BE2C (cell line): ENCODE measurements around the gene PRDM10.

ENCODE experiments used
- DNase-seq: peaks from one replicate; pipeline ENCODE4 v3.0.0-alpha.2; 2020
- H3K27me3 ChIP-seq: fragments of 250-450 bp; sonication (Bioruptor Pico); 2 replicates; pipeline ENCODE4 v1.5.1; 2020; ENCODE audit warnings: mild to moderate bottlenecking
- H3K36me3 ChIP-seq: fragments of 250-450 bp; sonication (Bioruptor Pico); 2 replicates; pipeline ENCODE4 v1.5.1; 2020; ENCODE audit warnings: mild to moderate bottlenecking
- H3K4me1 ChIP-seq: fragments of 250-450 bp; sonication (Bioruptor Pico); 2 replicates; pipeline ENCODE4 v1.5.1; 2020
- H3K4me3 ChIP-seq: 2 replicates; pipeline ENCODE4 v1.5.1; 2011; ENCODE audit warnings: low read depth, low read length
- H3K9me3 ChIP-seq: fragments of 250-450 bp; sonication (Bioruptor Pico); 2 replicates; pipeline ENCODE4 v1.5.1; 2020
- CTCF ChIP-seq: IDR thresholded peaks from 2 replicates; pipeline ENCODE4 v1.5.1; 2012; ENCODE audit warnings: mild to moderate bottlenecking, low read depth, low read length

The PRDM10 gene

GRCh38 chr11:129933891-129934290, 68.7 kb downstream of the PRDM10 start:
- Histone ChIP-seq H3K27me3 (no peaks in the 10 kb centered on the region), H3K36me3 (peaks cover 8% of the 10 kb centered on the region; the same call in 1 of the 2 replicates), H3K9me3 (no peaks in the 10 kb centered on the region), H3K4me1 (no peaks in the 10 kb centered on the region), H3K4me3 (no peak overlapping the region)
- DNase-seq = no peak
- no peak for TF ChIP-seq CTCF

GRCh38 chr11:129933262-129933661, 69.4 kb downstream of the PRDM10 start:
- Histone ChIP-seq H3K9me3 (no peaks in the 10 kb centered on the region), H3K36me3 (peaks cover 8% of the 10 kb centered on the region; the same call in 1 of the 2 replicates), H3K4me1 (no peaks in the 10 kb centered on the region), H3K4me3 (no peak overlapping the region), H3K27me3 (no peaks in the 10 kb centered on the region)
- no peak for TF ChIP-seq CTCF
- no peak for DNase-seq

- Histone ChIP-seq H3K4me1 (peaks cover 2% of the 10 kb centered on the region; the same call in 1 of the 2 replicates), H3K27me3 (no peaks in the 10 kb centered on the region), H3K36me3 (peaks cover 8% of the 10 kb centered on the region; the same call in 1 of the 2 replicates), H3K9me3 (no peaks in the 10 kb centered on the region), H3K4me3 (no peak overlapping the region)
- TF ChIP-seq CTCF = no peak
- no peak for DNase-seq
Measured at GRCh38 chr11:129932381-129933067, 70.1 kb downstream of the PRDM10 start.

- H3K4me3 ChIP-seq = no peak overlapping the region
- TF ChIP-seq CTCF = no peak
- H3K4me1 ChIP-seq = peaks cover 3% of the 10 kb centered on the region; the same call in 1 of the 2 replicates
Measured at GRCh38 chr11:129930743-129931142, 71.9 kb downstream of the PRDM10 start.

GRCh38 chr11:129930296-129930695, 72.3 kb downstream of the PRDM10 start:
- H3K4me3 ChIP-seq = no peak overlapping the region
- TF ChIP-seq CTCF = no peak
- no peak for DNase-seq

More at GRCh38 chr11:129930743-129931142, 71.9 kb downstream of the PRDM10 start:
- Histone ChIP-seq H3K36me3 (peaks cover 8% of the 10 kb centered on the region; the same call in 1 of the 2 replicates), H3K9me3 (no peaks in the 10 kb centered on the region), H3K27me3 (no peaks in the 10 kb centered on the region)
- no peak for DNase-seq

GRCh38 chr11:129929721-129930120, 72.9 kb downstream of the PRDM10 start:
- H3K27me3 ChIP-seq = no peaks in the 10 kb centered on the region
- TF ChIP-seq CTCF = no peak
- H3K4me1 ChIP-seq = peaks cover 3% of the 10 kb centered on the region; the same call in 1 of the 2 replicates
- H3K36me3 ChIP-seq = peaks cover 8% of the 10 kb centered on the region; the same call in 1 of the 2 replicates
- DNase-seq = no peak
- no peak overlapping the region for H3K4me3 ChIP-seq
- no peaks in the 10 kb centered on the region for H3K9me3 ChIP-seq

More at GRCh38 chr11:129930296-129930695, 72.3 kb downstream of the PRDM10 start:
- H3K27me3 ChIP-seq = no peaks in the 10 kb centered on the region
- peaks cover 8% of the 10 kb centered on the region; the same call in 1 of the 2 replicates for H3K36me3 ChIP-seq
- no peaks in the 10 kb centered on the region for H3K9me3 ChIP-seq
- peaks cover 3% of the 10 kb centered on the region; the same call in 1 of the 2 replicates for H3K4me1 ChIP-seq
